Measurements from ENCODE around the gene OR51B2. TPM values are rescaled to one million over a fixed set of nuclear protein-coding genes. Genes with fewer than 3 reads are reported as not detected.
A peak's percentile ranks its signal among the peaks of the same experiment; 100 is the strongest.

Gene OR51B2
- total and polyA plus RNA-seq, 2 of the 13 experiments (the other 11 are each of a cell fraction or from before 2014, with no cell fraction given): not detected

- no peak for ATAC-seq
- H3K27me3 ChIP-seq (ENCODE audit: control insufficient read depth in 1 of 2, insufficient read depth in 2 of 2, low read length in 2 of 2): peaks cover 0 to 4% of the 10 kb centered on the region in 2 experiments; a peak in 2 of 5 replicates
- no TSS peak for BruUV-seq (replicated peaks)
Observed at GRCh38 chr11:5307256-5308019, 16.7 kb downstream of the OR51B2 start.

More at GRCh38 chr11:5307256-5308019, 16.7 kb downstream of the OR51B2 start:
- Histone ChIP-seq H3K9me3 (ENCODE audit: low read length) (no peaks in the 10 kb centered on the region), H4K20me1 (ENCODE audit: insufficient read depth, low read length) (no peaks in the 10 kb centered on the region), H3K9ac (ENCODE audit: insufficient read depth, low read depth, low read length) (no peak overlapping the region), H3K4me2 (ENCODE audit: low read depth, low read length) (no peak overlapping the region), H3K36me3 (replicated peaks in 1 of 2; ENCODE audit: control insufficient read depth in 1 of 2, insufficient read depth in 2 of 2, low read length in 2 of 2) (no peaks in the 10 kb centered on the region), H3K79me2 (ENCODE audit: insufficient read depth, low read length) (no peaks in the 10 kb centered on the region), H2AFZ (ENCODE audit: low read length) (no peak overlapping the region), H3K4me1 (ENCODE audit: insufficient read depth, low read length) (no peaks in the 10 kb centered on the region), H3K4me3 (replicated peaks in 1 of 3; ENCODE audit: insufficient read depth in 1 of 3, low read depth in 2 of 3, low read length in 3 of 3) (no peak overlapping the region), H3K27ac (ENCODE audit: extremely low read length, insufficient read depth, low read length) (no peak overlapping the region)
- TF ChIP-seq PRDM10 (CRISPR knock-in tag; IDR thresholded peaks at IDR 0.05; ENCODE audit: low read depth) (no peak), HNRNPK (IDR thresholded peaks at IDR 0.05; ENCODE audit: low read depth, low read length, poor library complexity, severe bottlenecking) (peak; percentile 90), NRL (CRISPR knock-in tag; IDR thresholded peaks at IDR 0.05; ENCODE audit: borderline replicate concordance) (no peak)
- TF ChIP-seq, protein P1, sequence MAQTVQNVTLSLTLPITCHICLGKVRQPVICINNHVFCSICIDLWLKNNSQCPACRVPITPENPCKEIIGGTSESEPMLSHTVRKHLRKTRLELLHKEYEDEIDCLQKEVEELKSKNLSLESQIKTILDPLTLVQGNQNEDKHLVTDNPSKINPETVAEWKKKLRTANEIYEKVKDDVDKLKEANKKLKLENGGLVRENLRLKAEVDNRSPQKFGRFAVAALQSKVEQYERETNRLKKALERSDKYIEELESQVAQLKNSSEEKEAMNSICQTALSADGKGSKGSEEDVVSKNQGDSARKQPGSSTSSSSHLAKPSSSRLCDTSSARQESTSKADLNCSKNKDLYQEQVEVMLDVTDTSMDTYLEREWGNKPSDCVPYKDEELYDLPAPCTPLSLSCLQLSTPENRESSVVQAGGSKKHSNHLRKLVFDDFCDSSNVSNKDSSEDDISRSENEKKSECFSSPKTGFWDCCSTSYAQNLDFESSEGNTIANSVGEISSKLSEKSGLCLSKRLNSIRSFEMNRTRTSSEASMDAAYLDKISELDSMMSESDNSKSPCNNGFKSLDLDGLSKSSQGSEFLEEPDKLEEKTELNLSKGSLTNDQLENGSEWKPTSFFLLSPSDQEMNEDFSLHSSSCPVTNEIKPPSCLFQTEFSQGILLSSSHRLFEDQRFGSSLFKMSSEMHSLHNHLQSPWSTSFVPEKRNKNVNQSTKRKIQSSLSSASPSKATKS (CRISPR knock-in tag; IDR thresholded peaks at IDR 0.05): no peak
- CTCF ChIA-PET (ENCODE audit: low intra/inter-chr PET ratio, low total read pairs): no interaction called here
- DNase-seq (ENCODE audit: low spot score) (no peak), FAIRE-seq (no peak)
- POLR2A ChIA-PET: no interaction called here
- WGBS (ENCODE audit: low lambda C conversion rate): 7% methylated on average over 2 of the region's 2 CpGs
- in situ Hi-C loops (cut with HindIII; ENCODE audit: extremely low pct_ligation_motif_present, low pct_unique_long_range_greater_than_20kb): no loop called here
- intact Hi-C loops (cut with micrococcal nuclease; ENCODE audit: unreplicated experiment): no loop called here

All from HepG2 (cell line).